Endothelial cell of umbilical vein (primary cell): ENCODE results near the gene MERTK. TPM values are rescaled to one million over a fixed set of nuclear protein-coding genes. Genes with fewer than 3 reads are reported as not detected.

Experiments
- BruUV-seq: library from RNA; stranded (reverse); fragments of 400-500 nt; replicated peaks from 2 replicates; lab custom pipeline; 2021; lab: Mats Ljungman, UMichigan
- CTCF ChIA-PET: fragments of 300-600, 350-600 bp; sonication (Branson Sonifier 250); formaldehyde crosslinking; loops from one replicate; lab custom pipeline; 2021; ENCODE audit warnings: antibody characterized with exemption, inconsistent platforms; lab: Charles Lee
- POLR2A ChIA-PET: fragments of 300-600, 350-600 bp; sonication (Branson Sonifier 250); formaldehyde crosslinking; loops from one replicate; lab custom pipeline; 2021; ENCODE audit warnings: antibody characterized with exemption, inconsistent platforms; lab: Charles Lee
- DNase-seq: peaks from one replicate; pipeline ENCODE4 v3.0.0-alpha.2; 2011; ENCODE audit warnings: low read depth, low spot score
- FAIRE-seq: peaks from 2 replicates; lab custom pipeline; 2011; peaks lifted over from hg19 to GRCh38; lab: Jason Lieb, UNC
- H2AFZ ChIP-seq: 2 replicates; pipeline ENCODE4 v1.6.0; 2012; ENCODE audit warnings: low read depth, low read length, control low read depth, inconsistent platforms
- H3K27ac ChIP-seq: 2 replicates; pipeline ENCODE4 v1.5.1; 2011; ENCODE audit warnings: low read depth, mild to moderate bottlenecking, control low read depth, low read length, moderate library complexity; ENCODE audit not compliant: insufficient read depth
- H3K27me3 ChIP-seq, 2 experiments: 2 replicates each; pipeline versions ENCODE4 v1.6.0 to v1.6.1; 2011; ENCODE audit warnings: low read length in 2 of 2, mixed read lengths in 1 of 2; ENCODE audit not compliant: control insufficient read depth in 2 of 2, insufficient read depth in 2 of 2
- H3K36me3 ChIP-seq, 2 experiments: 2 replicates in 1 of 2; 3 replicates in 1 of 2; pipeline ENCODE4 v1.5.1; 2011; ENCODE audit warnings: low read length in 2 of 2, mild to moderate bottlenecking in 1 of 2, moderate library complexity in 1 of 2; ENCODE audit not compliant: control insufficient read depth in 2 of 2, insufficient read depth in 2 of 2; ENCODE audit errors: extremely low read depth in 1 of 2
- H3K4me1 ChIP-seq: 3 replicates; pipeline ENCODE4 v1.5.1; 2011; ENCODE audit warnings: mild to moderate bottlenecking, low read length; ENCODE audit not compliant: control insufficient read depth, insufficient read depth; ENCODE audit errors: extremely low read depth
- H3K4me2 ChIP-seq: 2 replicates; pipeline ENCODE4 v1.6.1; 2011; ENCODE audit warnings: low read length, control low read depth, mixed read lengths; ENCODE audit not compliant: insufficient read depth
- H3K4me3 ChIP-seq, 3 experiments: fragments of 200-600 bp in 1 of 3; sonication (generic), shearing (Covaris generic) in 1 of 3; replicated peaks in 1 of 3; 2 replicates each; pipeline ENCODE4 v1.5.1; 2011 to 2016; ENCODE audit warnings: control low read depth in 3 of 3, low read length in 3 of 3, mild to moderate bottlenecking in 2 of 3, inconsistent platforms in 1 of 3, low read depth in 1 of 3, moderate library complexity in 1 of 3; ENCODE audit not compliant: insufficient read depth in 1 of 3
- H3K79me2 ChIP-seq: 2 replicates; pipeline ENCODE4 v1.6.0; 2012; ENCODE audit warnings: low read length, inconsistent platforms; ENCODE audit not compliant: control insufficient read depth, insufficient read depth
- H3K9ac ChIP-seq: replicated peaks from 2 replicates; pipeline ENCODE3; 2011; ENCODE audit warnings: low read length, control low read depth; ENCODE audit not compliant: insufficient read depth; ENCODE audit errors: extremely low read depth
- H3K9me1 ChIP-seq: replicated peaks from 3 replicates; pipeline ENCODE4 v1.6.0; 2011; ENCODE audit warnings: mild to moderate bottlenecking, low read length; ENCODE audit not compliant: control insufficient read depth, insufficient read depth; ENCODE audit errors: extremely low read depth
- H3K9me3 ChIP-seq: replicated peaks from 2 replicates; pipeline ENCODE4 v1.5.1; 2012; ENCODE audit warnings: low read length, inconsistent platforms; ENCODE audit not compliant: control insufficient read depth, insufficient read depth
- H4K20me1 ChIP-seq: replicated peaks from 2 replicates; pipeline ENCODE3; 2011; ENCODE audit warnings: mild to moderate bottlenecking, low read length; ENCODE audit not compliant: control insufficient read depth, insufficient read depth; ENCODE audit errors: extremely low read depth
- EZH2 ChIP-seq: IDR thresholded peaks from 2 replicates; pipeline ENCODE4 v1.6.1; 2012; ENCODE audit warnings: borderline replicate concordance, low read depth, mild to moderate bottlenecking, moderate library complexity, low read length, inconsistent platforms; ENCODE audit not compliant: severe bottlenecking
- FOS ChIP-seq: IDR thresholded peaks from 2 replicates; pipeline ENCODE4 v1.6.1; 2011; ENCODE audit warnings: mild to moderate bottlenecking, low read length, moderate library complexity, borderline replicate concordance; ENCODE audit not compliant: insufficient read depth
- POLR2AphosphoS5 ChIP-seq: IDR thresholded peaks from 2 replicates; pipeline ENCODE4 v1.6.1; 2012; ENCODE audit warnings: low read depth, mild to moderate bottlenecking, control low read depth, low read length, moderate library complexity; ENCODE audit not compliant: insufficient read depth
- dilution Hi-C: fragments of 300-500 bp; cut with MboI; formaldehyde crosslinking; loops from one replicate; pipeline ENCODE4 v1.15.0; 2019; ENCODE audit warnings: low sequenced_read_pairs; ENCODE audit not compliant: extremely low pct_ligation_motif_present
- intact Hi-C: fragments of 100-400 bp; cut with micrococcal nuclease; formaldehyde crosslinking; loops from one replicate; pipeline ENCODE4 v1.10.0; 2022
- polyA plus RNA-seq, 4 experiments: library from polyadenylated mRNA; depleted of rRNA in 3 of 4; stranded (reverse) in 3 of 4; unstranded in 1 of 4; fragments of >200 nt; gene quantifications; 2 replicates each; pipeline versions ENCODE4 v1.2.1 to v1.2.3, GENCODE V29; 2011 to 2012; ENCODE audit warnings: missing spikeins in 1 of 4
- total RNA-seq: library from RNA; stranded (reverse); gene quantifications from 2 replicates; pipeline ENCODE4 v1.2.3, GENCODE V29; 2021
- TF ChIP-seq, protein P1 (sequence below), 2 donors: IDR thresholded peaks; 1 replicate in 1 of 2; 2 replicates in 1 of 2; pipeline ENCODE4 v1.5.1; 2011; ENCODE audit warnings: low read length in 2 of 2, mild to moderate bottlenecking in 2 of 2, moderate library complexity in 2 of 2, control low read depth in 1 of 2, inconsistent platforms in 1 of 2, low read depth in 1 of 2; ENCODE audit not compliant: insufficient read depth in 1 of 2; ENCODE audit errors: extremely low read depth in 1 of 2

MERTK gene
- total and polyA plus RNA-seq, 2 donors (not counting 3 experiments of a cell fraction or from before 2014, with no cell fraction given): 37.3 to 39.6 TPM

DNA sequence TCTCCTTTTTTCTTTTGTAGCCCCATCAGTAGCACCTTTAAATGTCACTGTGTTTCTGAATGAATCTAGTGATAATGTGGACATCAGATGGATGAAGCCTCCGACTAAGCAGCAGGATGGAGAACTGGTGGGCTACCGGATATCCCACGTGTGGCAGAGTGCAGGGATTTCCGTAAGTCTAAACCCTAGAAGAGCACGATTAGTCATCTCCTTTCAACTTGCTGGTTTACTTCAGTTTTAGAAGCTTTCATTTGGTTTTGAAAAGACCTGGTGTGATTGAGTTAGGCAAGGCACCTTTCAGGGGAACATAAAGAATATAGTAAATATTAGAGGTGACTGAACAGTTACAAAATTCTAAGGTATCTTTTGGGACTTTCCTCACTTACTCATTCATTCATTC is 84.4 kb downstream of the MERTK start:
- Histone ChIP-seq H3K9me3 (no peaks in the 10 kb centered on the region), H2AFZ (no peak overlapping the region), H3K4me1 (no peaks in the 10 kb centered on the region), H3K4me3 (no peak overlapping the region), H4K20me1 (no peaks in the 10 kb centered on the region), H3K9ac (no peak overlapping the region), H3K9me1 (no peaks in the 10 kb centered on the region), H3K4me2 (no peak overlapping the region), H3K79me2 (peaks cover 2% of the 10 kb centered on the region), H3K27ac (no peak overlapping the region), H3K36me3 (peaks cover 17 to 20% of the 10 kb centered on the region in 2 experiments), H3K27me3 (no peaks in the 10 kb centered on the region)
- DNase-seq (no peak), FAIRE-seq (no peak)
- dilution Hi-C loops (no loop called here), intact Hi-C loops (no loop called here)
- TF ChIP-seq FOS (no peak), POLR2AphosphoS5 (no peak), EZH2 (no peak)
- TF ChIP-seq, protein P1, sequence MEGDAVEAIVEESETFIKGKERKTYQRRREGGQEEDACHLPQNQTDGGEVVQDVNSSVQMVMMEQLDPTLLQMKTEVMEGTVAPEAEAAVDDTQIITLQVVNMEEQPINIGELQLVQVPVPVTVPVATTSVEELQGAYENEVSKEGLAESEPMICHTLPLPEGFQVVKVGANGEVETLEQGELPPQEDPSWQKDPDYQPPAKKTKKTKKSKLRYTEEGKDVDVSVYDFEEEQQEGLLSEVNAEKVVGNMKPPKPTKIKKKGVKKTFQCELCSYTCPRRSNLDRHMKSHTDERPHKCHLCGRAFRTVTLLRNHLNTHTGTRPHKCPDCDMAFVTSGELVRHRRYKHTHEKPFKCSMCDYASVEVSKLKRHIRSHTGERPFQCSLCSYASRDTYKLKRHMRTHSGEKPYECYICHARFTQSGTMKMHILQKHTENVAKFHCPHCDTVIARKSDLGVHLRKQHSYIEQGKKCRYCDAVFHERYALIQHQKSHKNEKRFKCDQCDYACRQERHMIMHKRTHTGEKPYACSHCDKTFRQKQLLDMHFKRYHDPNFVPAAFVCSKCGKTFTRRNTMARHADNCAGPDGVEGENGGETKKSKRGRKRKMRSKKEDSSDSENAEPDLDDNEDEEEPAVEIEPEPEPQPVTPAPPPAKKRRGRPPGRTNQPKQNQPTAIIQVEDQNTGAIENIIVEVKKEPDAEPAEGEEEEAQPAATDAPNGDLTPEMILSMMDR (IDR thresholded peaks at IDR 0.05; ENCODE audit: extremely low read depth in 1 of 2, insufficient read depth in 1 of 2, low read depth in 1 of 2, low read length in 2 of 2): no peak
- ChIA-PET POLR2A (no interaction called here), CTCF (no interaction called here)
- no TSS peak for BruUV-seq
